NT2/D1 (cell line): ENCODE data around the gene UBXN2A.

Experiments
- DNase-seq: peaks from one replicate; pipeline ENCODE4 v3.0.0-alpha.2; 2011; ENCODE audit warnings: low read depth, low spot score
- H3K27me3 ChIP-seq: 2 replicates; pipeline ENCODE4 v1.6.0; 2011; ENCODE audit warnings: mild to moderate bottlenecking; ENCODE audit not compliant: insufficient read length, insufficient read depth
- H3K36me3 ChIP-seq: 2 replicates; pipeline ENCODE4 v1.6.1; 2011; ENCODE audit warnings: mild to moderate bottlenecking, low read length, mixed read lengths; ENCODE audit not compliant: insufficient read depth, insufficient read length
- H3K4me1 ChIP-seq: 2 replicates; pipeline ENCODE4 v1.5.1; 2011; ENCODE audit not compliant: insufficient read depth, insufficient read length
- H3K4me3 ChIP-seq: 2 replicates; pipeline ENCODE4 v1.5.1; 2011; ENCODE audit warnings: low read depth; ENCODE audit not compliant: insufficient read length
- H3K9ac ChIP-seq: 2 replicates; pipeline ENCODE4 v1.6.0; 2011; ENCODE audit warnings: low read depth; ENCODE audit not compliant: insufficient read length
- H3K9me3 ChIP-seq: 2 replicates; pipeline ENCODE4 v1.5.1; 2011; ENCODE audit warnings: mild to moderate bottlenecking, low read length; ENCODE audit not compliant: insufficient read depth
- SUZ12 ChIP-seq: IDR thresholded peaks from 2 replicates; pipeline ENCODE4 v1.6.1; 2011; ENCODE audit not compliant: insufficient read length, insufficient read depth; ENCODE audit errors: extremely low read depth
- YY1 ChIP-seq: IDR thresholded peaks from 2 replicates; pipeline ENCODE4 v1.6.1; 2011; ENCODE audit not compliant: insufficient read length, insufficient read depth
- ZNF274 ChIP-seq: IDR thresholded peaks from 2 replicates; pipeline ENCODE4 v1.6.1; 2011; ENCODE audit warnings: mild to moderate bottlenecking, low read depth, low read length

The UBXN2A gene

GRCh38 chr2:23988371-23988770, 48.1 kb downstream of the UBXN2A start:
- no peaks in the 10 kb centered on the region for H3K4me1 ChIP-seq
- DNase-seq, result no peak
- H3K9ac ChIP-seq, result no peak overlapping the region
- H3K9me3 ChIP-seq, result no peaks in the 10 kb centered on the region
- peaks cover 8% of the 10 kb centered on the region for H3K36me3 ChIP-seq
- TF ChIP-seq ZNF274, result no peak
- TF ChIP-seq SUZ12, result no peak
- TF ChIP-seq YY1, result no peak
- no peak overlapping the region for H3K4me3 ChIP-seq
- no peaks in the 10 kb centered on the region for H3K27me3 ChIP-seq

GRCh38 chr2:23992931-23993330, 52.7 kb downstream of the UBXN2A start:
- Histone ChIP-seq H3K9ac (no peak overlapping the region), H3K4me3 (no peak overlapping the region), H3K27me3 (no peaks in the 10 kb centered on the region), H3K36me3 (no peaks in the 10 kb centered on the region), H3K4me1 (no peaks in the 10 kb centered on the region), H3K9me3 (no peaks in the 10 kb centered on the region)
- TF ChIP-seq ZNF274, result no peak
- TF ChIP-seq SUZ12, result no peak
- TF ChIP-seq YY1, result no peak
- no peak for DNase-seq

GRCh38 chr2:23993736-23994269, 53.5 kb downstream of the UBXN2A start:
- Histone ChIP-seq H3K4me3 (no peak overlapping the region), H3K9ac (no peak overlapping the region), H3K9me3 (no peaks in the 10 kb centered on the region), H3K27me3 (no peaks in the 10 kb centered on the region), H3K4me1 (no peaks in the 10 kb centered on the region), H3K36me3 (peaks cover 3% of the 10 kb centered on the region)
- TF ChIP-seq SUZ12, result no peak
- TF ChIP-seq ZNF274, result no peak
- no peak for TF ChIP-seq YY1
- no peak for DNase-seq

- peaks cover 9% of the 10 kb centered on the region for H3K36me3 ChIP-seq
- no peak overlapping the region for H3K4me3 ChIP-seq
- no peaks in the 10 kb centered on the region for H3K9me3 ChIP-seq
- H3K27me3 ChIP-seq, result no peaks in the 10 kb centered on the region
- no peak for DNase-seq
- TF ChIP-seq ZNF274 (no peak), YY1 (no peak), SUZ12 (no peak)
- no peak overlapping the region for H3K9ac ChIP-seq
- no peaks in the 10 kb centered on the region for H3K4me1 ChIP-seq
These were observed 54.3 kb downstream of the UBXN2A start for GRCh38 chr2:23994567-23994966.

- no peaks in the 10 kb centered on the region for H3K9me3 ChIP-seq
- H3K36me3 ChIP-seq, result peaks cover 7% of the 10 kb centered on the region
- H3K4me1 ChIP-seq, result peaks cover 2% of the 10 kb centered on the region
- no peak for TF ChIP-seq SUZ12
- no peak for TF ChIP-seq YY1
- no peak for TF ChIP-seq ZNF274
- H3K4me3 ChIP-seq, result no peak overlapping the region
- no peak for DNase-seq
- no peaks in the 10 kb centered on the region for H3K27me3 ChIP-seq
- no peak overlapping the region for H3K9ac ChIP-seq
These were observed 67.4 kb downstream of the UBXN2A start for GRCh38 chr2:24007693-24008092.

- TF ChIP-seq YY1 (no peak), ZNF274 (no peak), SUZ12 (no peak)
These were observed 68.6 kb downstream of the UBXN2A start for GRCh38 chr2:24008672-24009366.

GRCh38 chr2:24009367-24009679, 69.1 kb downstream of the UBXN2A start:
- TF ChIP-seq ZNF274 (no peak), YY1 (no peak), SUZ12 (no peak)
- H3K27me3 ChIP-seq, result no peaks in the 10 kb centered on the region
- DNase-seq, result no peak
- H3K4me1 ChIP-seq, result peaks cover 2% of the 10 kb centered on the region
- no peak overlapping the region for H3K9ac ChIP-seq
- H3K36me3 ChIP-seq, result peaks cover 2% of the 10 kb centered on the region
- H3K9me3 ChIP-seq, result no peaks in the 10 kb centered on the region
- H3K4me3 ChIP-seq, result no peak overlapping the region

More at GRCh38 chr2:24008672-24009366, 68.6 kb downstream of the UBXN2A start:
- no peaks in the 10 kb centered on the region for H3K9me3 ChIP-seq
- no peak overlapping the region for H3K9ac ChIP-seq
- DNase-seq, result no peak
- peaks cover 2% of the 10 kb centered on the region for H3K36me3 ChIP-seq
- H3K27me3 ChIP-seq, result no peaks in the 10 kb centered on the region
- no peak overlapping the region for H3K4me3 ChIP-seq
- peaks cover 2% of the 10 kb centered on the region for H3K4me1 ChIP-seq
